PC-9 (cell line): ENCODE measurements around the gene DMRT1. TPM values are rescaled to one million over a fixed set of nuclear protein-coding genes. Genes with fewer than 3 reads are reported as not detected.

Source experiments
- BruUV-seq: library from RNA; stranded (reverse); fragments of 400-500 nt; replicated peaks from 2 replicates; lab custom pipeline; 2021; lab: Mats Ljungman, UMichigan
- CTCF ChIA-PET: fragments of 300-600 bp; sonication (Branson Sonifier 250); formaldehyde crosslinking; loops from one replicate; lab custom pipeline; 2022; ENCODE audit warnings: antibody characterized with exemption; lab: Charles Lee
- POLR2A ChIA-PET: fragments of 300-600 bp; sonication (Branson Sonifier 250); formaldehyde crosslinking; loops from one replicate; lab custom pipeline; 2022; ENCODE audit warnings: antibody characterized with exemption; ENCODE audit not compliant: unreplicated experiment; lab: Charles Lee
- DNase-seq, 2 experiments: peaks; one replicate each; pipeline versions ENCODE4 v3.0.0 to v3.0.0-alpha.2; 2015 to 2022; ENCODE audit warnings: mixed read lengths in 1 of 2
- H2AFZ ChIP-seq: fragments of 200-600 bp; sonication (generic); 2 replicates; pipeline ENCODE4 v1.8.1; 2017; ENCODE audit warnings: antibody characterized with exemption
- H3F3A ChIP-seq: fragments of 200-600 bp; sonication (generic); 2 replicates; pipeline ENCODE4 v1.8.1; 2017; ENCODE audit warnings: antibody characterized with exemption, mild to moderate bottlenecking, low read depth; ENCODE audit not compliant: insufficient read depth
- H3K27ac ChIP-seq: fragments of 200-600 bp; sonication (generic); 2 replicates; pipeline ENCODE4 v1.6.1; 2016; ENCODE audit warnings: mixed run types
- H3K27me3 ChIP-seq: fragments of 200-600 bp; sonication (generic); 2 replicates; pipeline ENCODE4 v1.6.1; 2016; ENCODE audit warnings: low read depth, mixed run types; ENCODE audit not compliant: insufficient read depth
- H3K36me3 ChIP-seq: fragments of 200-600 bp; sonication (generic); 2 replicates; pipeline ENCODE4 v1.6.1; 2016; ENCODE audit warnings: low read depth, mixed run types
- H3K4me1 ChIP-seq: fragments of 200-600 bp; sonication (generic); replicated peaks from 2 replicates; pipeline ENCODE4 v1.6.1; 2016; ENCODE audit warnings: mixed run types; ENCODE audit not compliant: insufficient read depth
- H3K4me2 ChIP-seq: fragments of 200-600 bp; sonication (generic); 2 replicates; pipeline ENCODE4 v1.6.1; 2017; ENCODE audit warnings: mixed run types
- H3K4me3 ChIP-seq: fragments of 200-600 bp; sonication (generic); 2 replicates; pipeline ENCODE4 v1.6.1; 2016; ENCODE audit warnings: mixed run types
- H3K79me2 ChIP-seq: fragments of 200-600 bp; sonication (generic); 2 replicates; pipeline ENCODE4 v1.6.1; 2017; ENCODE audit warnings: low read depth, mixed run types
- H3K9me2 ChIP-seq: fragments of 200-600 bp; sonication (generic); 2 replicates; pipeline ENCODE4 v1.8.1; 2017; ENCODE audit warnings: mild to moderate bottlenecking; ENCODE audit not compliant: insufficient read depth
- H3K9me3 ChIP-seq: fragments of 200-600 bp; sonication (generic); 2 replicates; pipeline ENCODE4 v1.8.1; 2016; ENCODE audit warnings: low read depth; ENCODE audit not compliant: insufficient read depth
- H4K20me1 ChIP-seq: fragments of 200-600 bp; sonication (generic); 2 replicates; pipeline ENCODE4 v1.8.1; 2017; ENCODE audit not compliant: insufficient read depth
- CTCF ChIP-seq: fragments of 200-600 bp; sonication (generic); conservative IDR thresholded peaks from 2 replicates; pipeline ENCODE4 v1.6.1; 2017; ENCODE audit warnings: mixed run types, antibody characterized with exemption, mild to moderate bottlenecking, moderate library complexity
- EZH2 ChIP-seq: fragments of 200-600 bp; sonication (generic); IDR thresholded peaks from 2 replicates; pipeline ENCODE4 v1.8.0; 2017; ENCODE audit warnings: antibody characterized with exemption, low read depth
- intact Hi-C: fragments of 100-400 bp; cut with micrococcal nuclease; formaldehyde crosslinking; loops from one replicate; pipeline ENCODE4 v1.10.0; 2022; ENCODE audit not compliant: unreplicated experiment
- total RNA-seq: library from RNA; stranded (reverse); gene quantifications from 2 replicates; pipeline ENCODE4 v1.2.3, GENCODE V29; 2021

DMRT1 gene
- total RNA-seq, 1 experiment from 2014 or later = not detected

GRCh38 chr9:886886-887285 lies 45.4 kb downstream of the DMRT1 start:
- H3K27ac ChIP-seq = no peak overlapping the region
- H4K20me1 ChIP-seq = no peaks in the 10 kb centered on the region
- H3K4me3 ChIP-seq = no peak overlapping the region
- POLR2A ChIA-PET = no interaction called here
- TF ChIP-seq CTCF = no peak
- no peak for TF ChIP-seq EZH2
- H3K9me3 ChIP-seq = no peaks in the 10 kb centered on the region
- H3K4me2 ChIP-seq = no peak overlapping the region
- no peaks in the 10 kb centered on the region for H3K4me1 ChIP-seq
- H3K36me3 ChIP-seq = no peaks in the 10 kb centered on the region
- no peak overlapping the region for H2AFZ ChIP-seq
- no TSS peak for BruUV-seq
- CTCF ChIA-PET = no interaction called here
- no peak for DNase-seq
- H3K27me3 ChIP-seq = peaks cover 45% of the 10 kb centered on the region
- no peaks in the 10 kb centered on the region for H3K9me2 ChIP-seq
- intact Hi-C loops = no loop called here
- H3F3A ChIP-seq = no peaks in the 10 kb centered on the region
- no peaks in the 10 kb centered on the region for H3K79me2 ChIP-seq

DNA sequence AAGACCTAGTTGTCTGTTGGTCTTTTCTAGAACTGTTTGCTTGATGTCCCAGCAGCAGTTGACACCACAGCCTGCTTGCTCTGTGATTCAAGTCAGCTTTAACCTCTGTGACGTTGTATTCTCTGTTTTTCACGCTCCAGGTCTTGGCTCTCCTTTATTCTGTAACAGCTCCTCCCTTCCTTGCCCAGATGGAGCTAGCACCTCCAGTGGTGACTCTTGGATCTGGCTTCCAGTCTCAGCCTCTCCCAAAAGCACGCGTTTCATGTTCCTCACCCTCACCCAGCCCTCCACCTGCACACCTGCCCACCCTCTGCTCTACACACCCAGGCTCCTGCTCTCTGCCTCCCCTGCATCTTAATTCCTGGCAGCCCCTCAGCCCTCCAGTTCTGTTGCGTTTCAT lies 50.6 kb downstream of the DMRT1 start:
- Histone ChIP-seq H3K27me3 (peaks cover 7% of the 10 kb centered on the region; the same call in 1 of the 2 replicates), H2AFZ (no peak overlapping the region), H3K4me1 (no peaks in the 10 kb centered on the region), H3K36me3 (no peaks in the 10 kb centered on the region), H3K9me2 (no peaks in the 10 kb centered on the region), H3K4me3 (no peak overlapping the region), H3K27ac (no peak overlapping the region), H3K9me3 (no peaks in the 10 kb centered on the region), H3K79me2 (no peaks in the 10 kb centered on the region), H3F3A (no peaks in the 10 kb centered on the region), H3K4me2 (no peak overlapping the region), H4K20me1 (no peaks in the 10 kb centered on the region)
- TF ChIP-seq CTCF = no peak
- no peak for TF ChIP-seq EZH2
- BruUV-seq = no TSS peak
- DNase-seq = no peak
- intact Hi-C loops = loop anchor here (2.0 kb wide), 1 partner anchor 113 kb away; no protein-coding TSS in a partner anchor
- ChIA-PET CTCF (no interaction called here), POLR2A (no interaction called here)

DNA sequence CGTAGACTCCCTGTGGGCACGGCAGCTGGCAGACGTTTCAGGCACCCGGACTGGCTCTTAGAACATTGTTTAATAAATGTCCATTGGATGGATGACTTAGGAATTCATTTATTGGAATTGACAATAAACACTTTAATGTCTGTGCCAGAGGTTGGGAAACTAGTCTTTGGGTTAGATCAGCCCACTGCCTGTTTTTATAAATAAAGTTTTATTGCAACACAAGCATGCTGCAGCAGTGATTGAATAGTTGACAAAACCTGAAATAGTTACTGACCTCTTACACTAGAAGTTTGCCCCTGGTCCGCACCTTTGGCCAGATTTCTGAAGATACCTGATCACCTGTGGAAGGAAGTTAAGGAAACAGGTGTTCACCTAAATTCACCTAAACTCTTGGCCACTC lies 51.6 kb downstream of the DMRT1 start:
- POLR2A ChIA-PET = no interaction called here
- intact Hi-C loops = loop anchor here (2.0 kb wide), 1 partner anchor 112 kb away; no protein-coding TSS in a partner anchor
- H3K9me3 ChIP-seq = no peaks in the 10 kb centered on the region
- H3K9me2 ChIP-seq = no peaks in the 10 kb centered on the region
- H3K27me3 ChIP-seq = no peaks in the 10 kb centered on the region
- no peak overlapping the region for H3K4me2 ChIP-seq
- TF ChIP-seq EZH2 = no peak
- TF ChIP-seq CTCF = no peak
- no peaks in the 10 kb centered on the region for H3F3A ChIP-seq
- no peak overlapping the region for H3K4me3 ChIP-seq
- H3K27ac ChIP-seq = no peak overlapping the region
- no peaks in the 10 kb centered on the region for H3K79me2 ChIP-seq
- CTCF ChIA-PET = no interaction called here
- H3K4me1 ChIP-seq = no peaks in the 10 kb centered on the region
- H4K20me1 ChIP-seq = no peaks in the 10 kb centered on the region
- no peak overlapping the region for H2AFZ ChIP-seq
- DNase-seq = no peak
- H3K36me3 ChIP-seq = no peaks in the 10 kb centered on the region
- BruUV-seq = no TSS peak
